GM12878 (cell line): Measurements from ENCODE around the gene MAP4K2. TPM values are rescaled to one million over a fixed set of nuclear protein-coding genes. Genes with fewer than 3 reads are reported as not detected.

ENCODE experiments used
- ATAC-seq: fragments of 200-7000 bp; cut with Tn5 transposase; 3 replicates; pipeline ENCODE4 v1.9.1; 2020; ENCODE audit warnings: mild to moderate bottlenecking, moderate library complexity
- BruUV-seq: library from RNA; stranded (reverse); fragments of 400-500 nt; replicated peaks from 2 replicates; lab custom pipeline; 2021; lab: Mats Ljungman, UMichigan
- CTCF ChIA-PET: fragments of 300-600 bp; sonication (Branson Sonifier 250); formaldehyde crosslinking; extraction: SDS; loops from one replicate; lab custom pipeline; 2021; ENCODE audit warnings: inconsistent platforms; lab: Yijun Ruan, JAX
- POLR2A ChIA-PET: fragments of 350-600 bp; formaldehyde crosslinking; extraction: SDS; loops from one replicate; lab custom pipeline; 2021; ENCODE audit warnings: inconsistent platforms; lab: Charles Lee
- RAD21 ChIA-PET: fragments of 300-600 bp; sonication (Branson Sonifier 250); formaldehyde crosslinking; loops from one replicate; lab custom pipeline; 2023; ENCODE audit warnings: antibody characterized with exemption; ENCODE audit not compliant: unreplicated experiment; lab: Charles Lee
- SMC1A ChIA-PET: fragments of 300-600 bp; sonication (Branson Sonifier 250); formaldehyde crosslinking; loops from one replicate; lab custom pipeline; 2023; ENCODE audit not compliant: unreplicated experiment, uncharacterized antibody; lab: Charles Lee
- DNase-seq: peaks from one replicate; pipeline ENCODE4 v3.0.0-alpha.2; 2011; ENCODE audit warnings: low read depth, low spot score
- FAIRE-seq: peaks from 3 replicates; lab custom pipeline; 2011; peaks lifted over from hg19 to GRCh38; lab: Jason Lieb, UNC
- H2AFZ ChIP-seq: 2 replicates; pipeline ENCODE4 v1.6.0; 2011; ENCODE audit warnings: low read depth, low read length, control low read depth; ENCODE audit not compliant: control insufficient read depth
- H3K27ac ChIP-seq: 2 replicates; pipeline ENCODE4 v1.5.1; 2011; ENCODE audit warnings: control low read depth; ENCODE audit not compliant: control insufficient read depth, insufficient read depth
- H3K27me3 ChIP-seq, 2 experiments: replicated peaks in 1 of 2; 2 replicates each; pipeline versions ENCODE4 v1.6.0 to v1.6.1; 2011; ENCODE audit warnings: low read length in 1 of 2; ENCODE audit not compliant: control insufficient read depth in 2 of 2, insufficient read depth in 2 of 2
- H3K36me3 ChIP-seq, 2 experiments: 2 replicates each; pipeline ENCODE4 v1.5.1; 2011; ENCODE audit warnings: low read length in 1 of 2; ENCODE audit not compliant: control insufficient read depth in 2 of 2, insufficient read depth in 2 of 2
- H3K4me1 ChIP-seq: 2 replicates; pipeline ENCODE4 v1.6.1; 2011; ENCODE audit warnings: mild to moderate bottlenecking, low read length, moderate library complexity, mixed read lengths; ENCODE audit not compliant: control insufficient read depth, insufficient read depth
- H3K4me2 ChIP-seq: 2 replicates; pipeline ENCODE4 v1.6.0; 2011; ENCODE audit warnings: control low read depth; ENCODE audit not compliant: control insufficient read depth, insufficient read depth
- H3K4me3 ChIP-seq: fragments of 200-600 bp; sonication (generic); 2 replicates; pipeline ENCODE4 v1.5.1; 2016
- H3K79me2 ChIP-seq: 2 replicates; pipeline ENCODE4 v1.6.0; 2011; ENCODE audit warnings: low read length; ENCODE audit not compliant: control insufficient read depth, insufficient read depth
- H3K9ac ChIP-seq: 2 replicates; pipeline ENCODE4 v1.8.0; 2011; ENCODE audit warnings: low read length, control low read depth, mixed read lengths; ENCODE audit not compliant: control insufficient read depth, insufficient read depth
- H3K9me3 ChIP-seq: replicated peaks from 3 replicates; pipeline ENCODE4 v1.5.1; 2011; ENCODE audit warnings: mild to moderate bottlenecking, low read length; ENCODE audit not compliant: control insufficient read depth, insufficient read depth
- H4K20me1 ChIP-seq: 2 replicates; pipeline ENCODE4 v1.6.0; 2011; ENCODE audit not compliant: control insufficient read depth, insufficient read depth
- ATF7 ChIP-seq: fragments of 450-650 bp; IDR thresholded peaks from 2 replicates; pipeline ENCODE4 v1.6.1; 2016; ENCODE audit warnings: low read depth, mild to moderate bottlenecking
- CBFB ChIP-seq: IDR thresholded peaks from 2 replicates; pipeline ENCODE4 v1.6.1; 2016; ENCODE audit warnings: antibody characterized with exemption, low read depth
- CREM ChIP-seq: IDR thresholded peaks from 2 replicates; pipeline ENCODE4 v1.6.1; 2014; ENCODE audit warnings: antibody characterized with exemption, low read depth
- DPF2 ChIP-seq: fragments of 450-650 bp; IDR thresholded peaks from 2 replicates; pipeline ENCODE4 v1.6.1; 2017; ENCODE audit warnings: mild to moderate bottlenecking
- EGR1 ChIP-seq, 2 experiments: IDR thresholded peaks; 1 replicate in 1 of 2; 2 replicates in 1 of 2; pipeline ENCODE4 v1.6.1; 2011 to 2012; ENCODE audit warnings: low read depth in 2 of 2, low read length in 2 of 2, borderline replicate concordance in 1 of 2, mild to moderate bottlenecking in 1 of 2, moderate library complexity in 1 of 2
- JUNB ChIP-seq: IDR thresholded peaks from 2 replicates; pipeline ENCODE4 v1.6.1; 2016; ENCODE audit warnings: antibody characterized with exemption, mild to moderate bottlenecking
- MEF2A ChIP-seq: IDR thresholded peaks from 2 replicates; pipeline ENCODE4 v1.6.1; 2011; ENCODE audit warnings: low read depth, mild to moderate bottlenecking, low read length, moderate library complexity; ENCODE audit not compliant: insufficient read depth
- MEF2B ChIP-seq: fragments of 450-650 bp; IDR thresholded peaks from 2 replicates; pipeline ENCODE4 v1.6.1; 2018; ENCODE audit warnings: mild to moderate bottlenecking, moderate library complexity; ENCODE audit not compliant: partially characterized antibody, poor library complexity, severe bottlenecking
- MYC ChIP-seq: IDR thresholded peaks from 2 replicates; pipeline ENCODE4 v1.6.1; 2011; ENCODE audit warnings: mild to moderate bottlenecking, low read length, moderate library complexity, inconsistent platforms; ENCODE audit not compliant: insufficient read depth, insufficient replicate concordance, insufficient read length, severe bottlenecking
- NBN ChIP-seq: fragments of 450-650 bp; IDR thresholded peaks from 2 replicates; pipeline ENCODE4 v1.6.1; 2016
- RAD51 ChIP-seq: fragments of 450-650 bp; IDR thresholded peaks from 2 replicates; pipeline ENCODE4 v1.6.1; 2016; ENCODE audit warnings: moderate library complexity, mild to moderate bottlenecking, inconsistent platforms
- RELB ChIP-seq: fragments of 450-650 bp; IDR thresholded peaks from 2 replicates; pipeline ENCODE4 v1.6.1; 2017; ENCODE audit warnings: low read depth, mild to moderate bottlenecking, moderate library complexity
- SIN3A ChIP-seq: IDR thresholded peaks from 2 replicates; pipeline ENCODE4 v1.6.1; 2012; ENCODE audit warnings: low read depth, low read length, improper control_type of control experiment
- SMAD1 ChIP-seq: fragments of 450-650 bp; IDR thresholded peaks from 2 replicates; pipeline ENCODE4 v1.6.1; 2018; ENCODE audit warnings: mild to moderate bottlenecking, low read depth; ENCODE audit not compliant: partially characterized antibody
- SMAD5 ChIP-seq: IDR thresholded peaks from 2 replicates; pipeline ENCODE4 v1.6.1; 2016; ENCODE audit warnings: antibody characterized with exemption, low read depth
- SMARCA5 ChIP-seq: fragments of 450-650 bp; IDR thresholded peaks from 2 replicates; pipeline ENCODE4 v1.6.1; 2017; ENCODE audit warnings: mild to moderate bottlenecking
- STAT3 ChIP-seq: IDR thresholded peaks from 2 replicates; pipeline ENCODE4 v1.6.1; 2011; ENCODE audit warnings: low read depth, low read length, improper control_type of control experiment
- TCF7 ChIP-seq: IDR thresholded peaks from 2 replicates; pipeline ENCODE4 v1.6.1; 2014; ENCODE audit warnings: antibody characterized with exemption, borderline replicate concordance
- USF1 ChIP-seq: IDR thresholded peaks from 2 replicates; pipeline ENCODE4 v1.6.1; 2011; ENCODE audit warnings: borderline replicate concordance, low read depth, mild to moderate bottlenecking, moderate library complexity, mixed read lengths, low read length; ENCODE audit not compliant: insufficient read depth; ENCODE audit errors: extremely low read length
- YBX1 ChIP-seq: fragments of 450-650 bp; IDR thresholded peaks from 2 replicates; pipeline ENCODE4 v1.6.1; 2016; ENCODE audit warnings: antibody characterized with exemption
- ZNF274 ChIP-seq: IDR thresholded peaks from one replicate; pipeline ENCODE4 v1.8.0; 2011; ENCODE audit not compliant: insufficient read length, insufficient read depth
- ZNF384 ChIP-seq: IDR thresholded peaks from 2 replicates; pipeline ENCODE4 v1.6.1; 2012; ENCODE audit warnings: low read depth, mild to moderate bottlenecking, low read length, improper control_type of control experiment, borderline replicate concordance
- WGBS: methylation state at CpG from one replicate; pipeline ENCODE4 v1.1.6; 2016; ENCODE audit warnings: low lambda C conversion rate; ENCODE audit not compliant: insufficient replicate concordance, insufficient coverage; ENCODE audit errors: missing lambda C conversion rate; 5-methylcytosine and 5-hydroxymethylcytosine counted together
- in situ Hi-C: fragments of 300-500 bp; cut with MboI; formaldehyde crosslinking; loops from 9 replicates; pipeline ENCODE4 v1.14.3; 2018; ENCODE audit warnings: mixed read lengths
- intact Hi-C: fragments of 100-400 bp; cut with micrococcal nuclease; formaldehyde crosslinking; loops from one replicate; pipeline ENCODE4 v1.14.2; 2022; ENCODE audit not compliant: unreplicated experiment
- polyA plus RNA-seq, 11 experiments: library from polyadenylated mRNA; depleted of rRNA in 4 of 11; unstranded in 6 of 11; stranded (reverse) in 5 of 11; fragments of >200 nt; fragmentation: Nextera tagmentation in 4 of 11; fragmentation: Illumina TruSeq in 1 of 11; extraction: Ambion mirVana in 4 of 11; extraction: Trizol in 1 of 11; gene quantifications; 1 replicate in 1 of 11; 2 replicates in 10 of 11; pipeline versions ENCODE4 v1.2.1 to v1.2.3, GENCODE V29; 2011 to 2016; ENCODE audit warnings: inconsistent platforms in 2 of 11, missing spikeins in 2 of 11, low read depth in 1 of 11
- total RNA-seq, 4 experiments: library from RNA; depleted of rRNA in 3 of 4; stranded (reverse); fragments of >200 nt in 3 of 4; fragmentation: Illumina TruSeq in 1 of 4; extraction: Trizol in 1 of 4; gene quantifications; 2 replicates each; pipeline versions ENCODE4 v1.2.1 to v1.2.3, GENCODE V29; 2013 to 2021

MAP4K2 gene
- total and polyA plus RNA-seq, 10 of the 15 experiments (the other 5 are each of a cell fraction or from before 2014, with no cell fraction given) = 0.98 to 78.1 (median 48.9) TPM

- RAD21 ChIA-PET = interaction anchor here (0.9 to 2.2 kb wide), 10 partner anchors 9 to 122 kb away, joined by 3 to 9 read pairs (median 4); partner anchors contain the start of gene RASGRP2
- H3K27me3 ChIP-seq = no peaks in the 10 kb centered on the region
- WGBS = 5% methylated on average over 3 of the region's 3 CpGs
- no peak overlapping the region for H3K9ac ChIP-seq
- peak; percentile 60 for ATAC-seq
- H4K20me1 ChIP-seq = peaks cover 28% of the 10 kb centered on the region
- peak overlapping the region; percentile 34; the same call in 1 of the 2 replicates for H3K4me3 ChIP-seq
- peak overlapping the region; percentile 80 for H3K4me2 ChIP-seq
- CTCF ChIA-PET = interaction anchor here (0.7 to 2.7 kb wide), 16 partner anchors 9 to 455 kb away, joined by 3 to 15 read pairs (median 3); partner anchors contain the start of genes CDC42BPG, PRDX5, RASGRP2 and TRMT112
- in situ Hi-C loops = no loop called here
- DNase-seq = peak; percentile 51
- H3K36me3 ChIP-seq = peaks cover 34 to 77% of the 10 kb centered on the region in 2 experiments
- peaks cover 66% of the 10 kb centered on the region for H3K79me2 ChIP-seq
- BruUV-seq = no TSS peak
- peaks cover 36% of the 10 kb centered on the region for H3K4me1 ChIP-seq
- POLR2A ChIA-PET = interaction anchor here (0.7 to 2.8 kb wide), 16 partner anchors 9 to 101 kb away, joined by 3 to 12 read pairs (median 3); partner anchors contain the start of genes PYGM and RASGRP2
- no peak for FAIRE-seq
- H2AFZ ChIP-seq = no peak overlapping the region
- H3K9me3 ChIP-seq = no peaks in the 10 kb centered on the region; the same call in 2 of the 3 replicates
- intact Hi-C loops = loop anchor here (2.0 to 10.0 kb wide), 2 partner anchors 28 to 342 kb away; partner anchors contain the start of genes RASGRP2, TM7SF2 and ZNHIT2
- SMC1A ChIA-PET = interaction anchor here (0.8 to 2.6 kb wide), 12 partner anchors 9 to 121 kb away, joined by 3 to 18 read pairs (median 4); partner anchors contain the start of genes CDC42BPG, MEN1 and RASGRP2
- H3K27ac ChIP-seq = peak overlapping the region; percentile 63
- no peak for TF ChIP-seq ZNF274
- peak; percentile 17 for TF ChIP-seq MEF2B
- 0 out of 2 replicates have a peak, but pooled peaks have one; percentile 44 for TF ChIP-seq SMARCA5
- TF ChIP-seq DPF2 = 0 out of 2 replicates have a peak, but pooled peaks have one; percentile 16
- 0 out of 2 replicates have a peak, but pooled peaks have one; percentile 21 for TF ChIP-seq CREM
- peak; percentile 91 for TF ChIP-seq ZNF384
- TF ChIP-seq RELB = 0 out of 2 replicates have a peak, but pooled peaks have one; percentile 28
- 0 out of 2 replicates have a peak, but pooled peaks have one; percentile 33 for TF ChIP-seq STAT3
- peak; percentile 47 for TF ChIP-seq JUNB
- TF ChIP-seq MYC = no peak
- TF ChIP-seq SIN3A = 0 out of 2 replicates have a peak, but pooled peaks have one; percentile 42
- no peak for TF ChIP-seq SMAD5
- TF ChIP-seq EGR1 (IDR thresholded peaks at IDR 0.05; ENCODE audit: borderline replicate concordance in 1 of 2, low read depth in 2 of 2, low read length in 2 of 2) = peak in 1 of 2 experiments; percentile 8; a peak in 1 of 3 replicates
- TF ChIP-seq RAD51 = 0 out of 2 replicates have a peak, but pooled peaks have one; percentile 15
- TF ChIP-seq TCF7 = peak; percentile 76
- TF ChIP-seq ATF7 = peak; percentile 97
- TF ChIP-seq USF1 = no peak
- TF ChIP-seq SMAD1 = no peak
- TF ChIP-seq NBN = peak; percentile 65; the same call in 1 of the 2 replicates
- 0 out of 2 replicates have a peak, but pooled peaks have one; percentile 16 for TF ChIP-seq CBFB
- peak; percentile 61; the same call in 1 of the 2 replicates for TF ChIP-seq MEF2A
- no peak for TF ChIP-seq YBX1
Measured at GRCh38 chr11:64772303-64773018, 30.6 kb downstream of the MAP4K2 start.
